GDM1 (cell line): Measurements from ENCODE around the gene CEACAM18.

Experiments
- DNase-seq: peaks from one replicate; lab custom pipeline; 2025; lab: John Stamatoyannopoulos, UW

CEACAM18 gene

GRCh38 chr19:51531349-51532315 is 53.3 kb downstream of the CEACAM18 start, which contains the start of gene SIGLEC6:
SIGLEC6 (minus strand) TSS chr19:51531670; CDS start chr19:51531648, 22 bp downstream.
- DNase-seq = peak; percentile 95

- DNase-seq = no peak
Observed at GRCh38 chr19:51535535-51535934, 57.2 kb downstream of the CEACAM18 start.

- no peak for DNase-seq
Observed at GRCh38 chr19:51539821-51540366, 61.6 kb downstream of the CEACAM18 start.
